ENCODE data around the gene MYO9B. TPM values are rescaled to one million over a fixed set of nuclear protein-coding genes. Genes with fewer than 3 reads are reported as not detected.

Gene MYO9B
- total and polyA plus RNA-seq, 2 of the 13 experiments (the other 11 are each of a cell fraction or from before 2014, with no cell fraction given): 18.0 to 18.3 TPM

DNA sequence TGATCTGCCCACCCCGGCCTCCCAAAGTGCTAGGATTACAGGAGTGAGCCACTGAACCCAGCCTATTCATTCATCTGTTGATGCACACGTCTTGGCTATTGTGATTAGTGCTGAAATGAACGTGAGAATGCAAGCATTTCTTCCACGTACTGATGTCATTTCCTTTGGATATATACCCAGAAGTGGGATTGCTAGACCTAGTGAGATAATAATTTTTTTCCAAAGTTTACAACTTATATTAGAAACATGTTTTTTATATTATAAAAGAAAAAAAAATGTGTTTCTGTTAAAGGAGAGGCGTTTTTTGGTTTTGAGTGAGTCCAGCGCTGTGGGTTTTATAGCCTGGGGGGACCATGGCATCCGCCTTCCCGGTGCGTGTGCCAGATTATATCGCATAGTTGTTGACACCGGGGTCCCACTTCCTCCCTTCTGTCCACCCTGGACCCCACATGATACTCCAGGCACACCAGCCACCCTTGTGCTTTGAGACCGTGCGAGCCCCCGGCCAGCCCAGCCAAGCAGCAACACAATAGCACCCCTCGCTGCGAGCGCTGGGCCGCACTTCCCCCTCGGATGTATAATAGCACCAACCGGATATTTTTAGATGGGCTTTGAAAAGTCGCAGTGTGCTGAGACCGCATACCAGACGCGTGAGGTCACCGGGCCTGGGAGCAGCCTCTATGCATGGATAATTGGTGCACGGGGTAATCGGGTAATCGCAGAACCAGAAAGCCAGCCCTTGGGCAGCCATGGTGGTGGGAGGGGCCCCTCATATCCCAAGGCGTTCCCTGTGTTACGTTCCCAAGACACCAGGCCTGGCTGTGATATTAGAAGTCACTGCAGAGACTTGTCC is 59.6 kb downstream of the MYO9B start (continued):
- TF ChIP-seq, protein P1, sequence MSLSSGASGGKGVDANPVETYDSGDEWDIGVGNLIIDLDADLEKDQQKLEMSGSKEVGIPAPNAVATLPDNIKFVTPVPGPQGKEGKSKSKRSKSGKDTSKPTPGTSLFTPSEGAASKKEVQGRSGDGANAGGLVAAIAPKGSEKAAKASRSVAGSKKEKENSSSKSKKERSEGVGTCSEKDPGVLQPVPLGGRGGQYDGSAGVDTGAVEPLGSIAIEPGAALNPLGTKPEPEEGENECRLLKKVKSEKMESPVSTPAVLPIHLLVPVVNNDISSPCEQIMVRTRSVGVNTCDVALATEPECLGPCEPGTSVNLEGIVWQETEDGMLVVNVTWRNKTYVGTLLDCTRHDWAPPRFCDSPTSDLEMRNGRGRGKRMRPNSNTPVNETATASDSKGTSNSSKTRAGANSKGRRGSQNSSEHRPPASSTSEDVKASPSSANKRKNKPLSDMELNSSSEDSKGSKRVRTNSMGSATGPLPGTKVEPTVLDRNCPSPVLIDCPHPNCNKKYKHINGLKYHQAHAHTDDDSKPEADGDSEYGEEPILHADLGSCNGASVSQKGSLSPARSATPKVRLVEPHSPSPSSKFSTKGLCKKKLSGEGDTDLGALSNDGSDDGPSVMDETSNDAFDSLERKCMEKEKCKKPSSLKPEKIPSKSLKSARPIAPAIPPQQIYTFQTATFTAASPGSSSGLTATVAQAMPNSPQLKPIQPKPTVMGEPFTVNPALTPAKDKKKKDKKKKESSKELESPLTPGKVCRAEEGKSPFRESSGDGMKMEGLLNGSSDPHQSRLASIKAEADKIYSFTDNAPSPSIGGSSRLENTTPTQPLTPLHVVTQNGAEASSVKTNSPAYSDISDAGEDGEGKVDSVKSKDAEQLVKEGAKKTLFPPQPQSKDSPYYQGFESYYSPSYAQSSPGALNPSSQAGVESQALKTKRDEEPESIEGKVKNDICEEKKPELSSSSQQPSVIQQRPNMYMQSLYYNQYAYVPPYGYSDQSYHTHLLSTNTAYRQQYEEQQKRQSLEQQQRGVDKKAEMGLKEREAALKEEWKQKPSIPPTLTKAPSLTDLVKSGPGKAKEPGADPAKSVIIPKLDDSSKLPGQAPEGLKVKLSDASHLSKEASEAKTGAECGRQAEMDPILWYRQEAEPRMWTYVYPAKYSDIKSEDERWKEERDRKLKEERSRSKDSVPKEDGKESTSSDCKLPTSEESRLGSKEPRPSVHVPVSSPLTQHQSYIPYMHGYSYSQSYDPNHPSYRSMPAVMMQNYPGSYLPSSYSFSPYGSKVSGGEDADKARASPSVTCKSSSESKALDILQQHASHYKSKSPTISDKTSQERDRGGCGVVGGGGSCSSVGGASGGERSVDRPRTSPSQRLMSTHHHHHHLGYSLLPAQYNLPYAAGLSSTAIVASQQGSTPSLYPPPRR (CRISPR knock-in tag; IDR thresholded peaks at IDR 0.05; ENCODE audit: borderline replicate concordance): 0 out of 2 replicates have a peak, but pooled peaks have one; percentile 41
- peak; percentile 98 for TF ChIP-seq JUN (CRISPR knock-in tag; IDR thresholded peaks at IDR 0.05)
- TF ChIP-seq, protein P2, sequence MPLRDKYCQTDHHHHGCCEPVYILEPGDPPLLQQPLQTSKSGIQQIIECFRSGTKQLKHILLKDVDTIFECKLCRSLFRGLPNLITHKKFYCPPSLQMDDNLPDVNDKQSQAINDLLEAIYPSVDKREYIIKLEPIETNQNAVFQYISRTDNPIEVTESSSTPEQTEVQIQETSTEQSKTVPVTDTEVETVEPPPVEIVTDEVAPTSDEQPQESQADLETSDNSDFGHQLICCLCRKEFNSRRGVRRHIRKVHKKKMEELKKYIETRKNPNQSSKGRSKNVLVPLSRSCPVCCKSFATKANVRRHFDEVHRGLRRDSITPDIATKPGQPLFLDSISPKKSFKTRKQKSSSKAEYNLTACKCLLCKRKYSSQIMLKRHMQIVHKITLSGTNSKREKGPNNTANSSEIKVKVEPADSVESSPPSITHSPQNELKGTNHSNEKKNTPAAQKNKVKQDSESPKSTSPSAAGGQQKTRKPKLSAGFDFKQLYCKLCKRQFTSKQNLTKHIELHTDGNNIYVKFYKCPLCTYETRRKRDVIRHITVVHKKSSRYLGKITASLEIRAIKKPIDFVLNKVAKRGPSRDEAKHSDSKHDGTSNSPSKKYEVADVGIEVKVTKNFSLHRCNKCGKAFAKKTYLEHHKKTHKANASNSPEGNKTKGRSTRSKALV (CRISPR knock-in tag; IDR thresholded peaks at IDR 0.05): no peak
- no peak for TF ChIP-seq FOXK1 (CRISPR knock-in tag; IDR thresholded peaks at IDR 0.05; ENCODE audit: borderline replicate concordance, low read depth)
- TF ChIP-seq HHEX (CRISPR knock-in tag; IDR thresholded peaks at IDR 0.05): no peak
- no peak for TF ChIP-seq ASH2L (IDR thresholded peaks at IDR 0.05; ENCODE audit: insufficient read length, low read depth, low read length)
- TF ChIP-seq, protein P3, sequence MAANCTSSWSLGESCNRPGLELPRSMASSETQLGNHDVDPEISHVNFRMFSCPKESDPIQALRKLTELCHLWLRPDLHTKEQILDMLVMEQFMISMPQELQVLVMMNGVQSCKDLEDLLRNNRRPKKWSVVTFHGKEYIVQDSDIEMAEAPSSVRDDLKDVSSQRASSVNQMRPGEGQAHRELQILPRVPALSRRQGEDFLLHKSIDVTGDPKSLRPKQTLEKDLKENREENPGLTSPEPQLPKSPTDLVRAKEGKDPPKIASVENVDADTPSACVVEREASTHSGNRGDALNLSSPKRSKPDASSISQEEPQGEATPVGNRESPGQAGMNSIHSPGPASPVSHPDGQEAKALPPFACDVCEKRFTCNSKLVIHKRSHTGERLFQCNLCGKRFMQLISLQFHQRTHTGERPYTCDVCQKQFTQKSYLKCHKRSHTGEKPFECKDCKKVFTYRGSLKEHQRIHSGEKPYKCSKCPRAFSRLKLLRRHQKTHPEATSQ (CRISPR knock-in tag; IDR thresholded peaks at IDR 0.05; ENCODE audit: borderline replicate concordance): no peak
- TF ChIP-seq RXRA (CRISPR knock-in tag; IDR thresholded peaks at IDR 0.05): peak; percentile 30; the same call in 1 of the 2 replicates
- no peak for TF ChIP-seq ZNF383 (CRISPR knock-in tag; IDR thresholded peaks at IDR 0.05; ENCODE audit: borderline replicate concordance)
- no peak for TF ChIP-seq ZNF83 (CRISPR knock-in tag; IDR thresholded peaks at IDR 0.05; ENCODE audit: borderline replicate concordance)
- TF ChIP-seq SOX6 (IDR thresholded peaks at IDR 0.05): no peak
- peak; percentile 69 for TF ChIP-seq SOX6 (CRISPR knock-in tag; IDR thresholded peaks at IDR 0.05)
- no peak for TF ChIP-seq MXI1 (IDR thresholded peaks at IDR 0.05; ENCODE audit: borderline replicate concordance, low read depth, low read length)
- 0 out of 2 replicates have a peak, but pooled peaks have one; percentile 30 for TF ChIP-seq ARID3A (IDR thresholded peaks at IDR 0.05; ENCODE audit: low read depth, low read length)
- TF ChIP-seq KAT7 (CRISPR knock-in tag; IDR thresholded peaks at IDR 0.05; ENCODE audit: borderline replicate concordance): no peak
- no peak for TF ChIP-seq ZNF256 (CRISPR knock-in tag; conservative IDR thresholded peaks at IDR 0.05)
- TF ChIP-seq ZFP36L2 (CRISPR knock-in tag; IDR thresholded peaks at IDR 0.05): no peak
